GM12878 (cell line): Measurements from ENCODE around the gene MANBA. TPM values are rescaled to one million over a fixed set of nuclear protein-coding genes. Genes with fewer than 3 reads are reported as not detected.
"Not testable (repeated sequence)": the region's sequence is repeated elsewhere in the genome, so short reads cannot be mapped to it uniquely, and the experiment has no call there.

Source experiments
- ATAC-seq: fragments of 200-7000 bp; cut with Tn5 transposase; 3 replicates; pipeline ENCODE4 v1.9.1; 2020; ENCODE audit warnings: mild to moderate bottlenecking, moderate library complexity
- BruUV-seq: library from RNA; stranded (reverse); fragments of 400-500 nt; replicated peaks from 2 replicates; lab custom pipeline; 2021; lab: Mats Ljungman, UMichigan
- CTCF ChIA-PET: fragments of 300-600 bp; sonication (Branson Sonifier 250); formaldehyde crosslinking; extraction: SDS; loops from one replicate; lab custom pipeline; 2021; ENCODE audit warnings: inconsistent platforms; lab: Yijun Ruan, JAX
- POLR2A ChIA-PET: fragments of 350-600 bp; formaldehyde crosslinking; extraction: SDS; loops from one replicate; lab custom pipeline; 2021; ENCODE audit warnings: inconsistent platforms; lab: Charles Lee
- RAD21 ChIA-PET: fragments of 300-600 bp; sonication (Branson Sonifier 250); formaldehyde crosslinking; loops from one replicate; lab custom pipeline; 2023; ENCODE audit warnings: antibody characterized with exemption; ENCODE audit not compliant: unreplicated experiment; lab: Charles Lee
- SMC1A ChIA-PET: fragments of 300-600 bp; sonication (Branson Sonifier 250); formaldehyde crosslinking; loops from one replicate; lab custom pipeline; 2023; ENCODE audit not compliant: unreplicated experiment, uncharacterized antibody; lab: Charles Lee
- DNase-seq: peaks from one replicate; pipeline ENCODE4 v3.0.0-alpha.2; 2011; ENCODE audit warnings: low read depth, low spot score
- FAIRE-seq: peaks from 3 replicates; lab custom pipeline; 2011; peaks lifted over from hg19 to GRCh38; lab: Jason Lieb, UNC
- H2AFZ ChIP-seq: 2 replicates; pipeline ENCODE4 v1.6.0; 2011; ENCODE audit warnings: low read depth, low read length, control low read depth; ENCODE audit not compliant: control insufficient read depth
- H3K27ac ChIP-seq: 2 replicates; pipeline ENCODE4 v1.5.1; 2011; ENCODE audit warnings: control low read depth; ENCODE audit not compliant: control insufficient read depth, insufficient read depth
- H3K27me3 ChIP-seq, 2 experiments: replicated peaks in 1 of 2; 2 replicates each; pipeline versions ENCODE4 v1.6.0 to v1.6.1; 2011; ENCODE audit warnings: low read length in 1 of 2; ENCODE audit not compliant: control insufficient read depth in 2 of 2, insufficient read depth in 2 of 2
- H3K36me3 ChIP-seq, 2 experiments: 2 replicates each; pipeline ENCODE4 v1.5.1; 2011; ENCODE audit warnings: low read length in 1 of 2; ENCODE audit not compliant: control insufficient read depth in 2 of 2, insufficient read depth in 2 of 2
- H3K4me1 ChIP-seq: 2 replicates; pipeline ENCODE4 v1.6.1; 2011; ENCODE audit warnings: mild to moderate bottlenecking, low read length, moderate library complexity, mixed read lengths; ENCODE audit not compliant: control insufficient read depth, insufficient read depth
- H3K4me2 ChIP-seq: 2 replicates; pipeline ENCODE4 v1.6.0; 2011; ENCODE audit warnings: control low read depth; ENCODE audit not compliant: control insufficient read depth, insufficient read depth
- H3K4me3 ChIP-seq: fragments of 200-600 bp; sonication (generic); 2 replicates; pipeline ENCODE4 v1.5.1; 2016
- H3K79me2 ChIP-seq: 2 replicates; pipeline ENCODE4 v1.6.0; 2011; ENCODE audit warnings: low read length; ENCODE audit not compliant: control insufficient read depth, insufficient read depth
- H3K9ac ChIP-seq: 2 replicates; pipeline ENCODE4 v1.8.0; 2011; ENCODE audit warnings: low read length, control low read depth, mixed read lengths; ENCODE audit not compliant: control insufficient read depth, insufficient read depth
- H3K9me3 ChIP-seq: replicated peaks from 3 replicates; pipeline ENCODE4 v1.5.1; 2011; ENCODE audit warnings: mild to moderate bottlenecking, low read length; ENCODE audit not compliant: control insufficient read depth, insufficient read depth
- H4K20me1 ChIP-seq: 2 replicates; pipeline ENCODE4 v1.6.0; 2011; ENCODE audit not compliant: control insufficient read depth, insufficient read depth
- RAD21 ChIP-seq: IDR thresholded peaks from 2 replicates; pipeline ENCODE4 v1.6.1; 2011; ENCODE audit warnings: mild to moderate bottlenecking, low read depth, low read length, moderate library complexity; ENCODE audit not compliant: insufficient read depth
- SMC3 ChIP-seq: IDR thresholded peaks from 2 replicates; pipeline ENCODE4 v1.6.1; 2011; ENCODE audit warnings: low read length, improper control_type of control experiment, borderline replicate concordance
- TCF7 ChIP-seq: IDR thresholded peaks from 2 replicates; pipeline ENCODE4 v1.6.1; 2014; ENCODE audit warnings: antibody characterized with exemption, borderline replicate concordance
- WGBS: methylation state at CpG from one replicate; pipeline ENCODE4 v1.1.6; 2016; ENCODE audit warnings: low lambda C conversion rate; ENCODE audit not compliant: insufficient replicate concordance, insufficient coverage; ENCODE audit errors: missing lambda C conversion rate; 5-methylcytosine and 5-hydroxymethylcytosine counted together
- in situ Hi-C: fragments of 300-500 bp; cut with MboI; formaldehyde crosslinking; loops from 9 replicates; pipeline ENCODE4 v1.14.3; 2018; ENCODE audit warnings: mixed read lengths
- intact Hi-C: fragments of 100-400 bp; cut with micrococcal nuclease; formaldehyde crosslinking; loops from one replicate; pipeline ENCODE4 v1.14.2; 2022; ENCODE audit not compliant: unreplicated experiment
- polyA plus RNA-seq, 11 experiments: library from polyadenylated mRNA; depleted of rRNA in 4 of 11; unstranded in 6 of 11; stranded (reverse) in 5 of 11; fragments of >200 nt; fragmentation: Nextera tagmentation in 4 of 11; fragmentation: Illumina TruSeq in 1 of 11; extraction: Ambion mirVana in 4 of 11; extraction: Trizol in 1 of 11; gene quantifications; 1 replicate in 1 of 11; 2 replicates in 10 of 11; pipeline versions ENCODE4 v1.2.1 to v1.2.3, GENCODE V29; 2011 to 2016; ENCODE audit warnings: inconsistent platforms in 2 of 11, missing spikeins in 2 of 11, low read depth in 1 of 11
- total RNA-seq, 4 experiments: library from RNA; depleted of rRNA in 3 of 4; stranded (reverse); fragments of >200 nt in 3 of 4; fragmentation: Illumina TruSeq in 1 of 4; extraction: Trizol in 1 of 4; gene quantifications; 2 replicates each; pipeline versions ENCODE4 v1.2.1 to v1.2.3, GENCODE V29; 2013 to 2021
- TF ChIP-seq, protein P1 (sequence below): fragments of 450-650 bp; IDR thresholded peaks from 2 replicates; pipeline ENCODE4 v1.6.1; 2018; ENCODE audit warnings: borderline replicate concordance, mild to moderate bottlenecking; ENCODE audit not compliant: partially characterized antibody
- TF ChIP-seq, protein P2 (sequence below), 3 experiments: IDR thresholded peaks in 2 of 3; conservative IDR thresholded peaks in 1 of 3; 2 replicates each; pipeline ENCODE4 v1.5.1; 2011; ENCODE audit warnings: low read depth in 3 of 3, low read length in 3 of 3, mild to moderate bottlenecking in 3 of 3, control low read depth in 2 of 3, moderate library complexity in 2 of 3, inconsistent platforms in 1 of 3, mixed read lengths in 1 of 3; ENCODE audit not compliant: control insufficient read depth in 2 of 3, insufficient read depth in 1 of 3; ENCODE audit errors: extremely low read depth in 1 of 3

Gene MANBA
- total and polyA plus RNA-seq, 10 of the 15 experiments (the other 5 are each of a cell fraction or from before 2014, with no cell fraction given): 3.8 to 19.0 (median 12.5) TPM

DNA sequence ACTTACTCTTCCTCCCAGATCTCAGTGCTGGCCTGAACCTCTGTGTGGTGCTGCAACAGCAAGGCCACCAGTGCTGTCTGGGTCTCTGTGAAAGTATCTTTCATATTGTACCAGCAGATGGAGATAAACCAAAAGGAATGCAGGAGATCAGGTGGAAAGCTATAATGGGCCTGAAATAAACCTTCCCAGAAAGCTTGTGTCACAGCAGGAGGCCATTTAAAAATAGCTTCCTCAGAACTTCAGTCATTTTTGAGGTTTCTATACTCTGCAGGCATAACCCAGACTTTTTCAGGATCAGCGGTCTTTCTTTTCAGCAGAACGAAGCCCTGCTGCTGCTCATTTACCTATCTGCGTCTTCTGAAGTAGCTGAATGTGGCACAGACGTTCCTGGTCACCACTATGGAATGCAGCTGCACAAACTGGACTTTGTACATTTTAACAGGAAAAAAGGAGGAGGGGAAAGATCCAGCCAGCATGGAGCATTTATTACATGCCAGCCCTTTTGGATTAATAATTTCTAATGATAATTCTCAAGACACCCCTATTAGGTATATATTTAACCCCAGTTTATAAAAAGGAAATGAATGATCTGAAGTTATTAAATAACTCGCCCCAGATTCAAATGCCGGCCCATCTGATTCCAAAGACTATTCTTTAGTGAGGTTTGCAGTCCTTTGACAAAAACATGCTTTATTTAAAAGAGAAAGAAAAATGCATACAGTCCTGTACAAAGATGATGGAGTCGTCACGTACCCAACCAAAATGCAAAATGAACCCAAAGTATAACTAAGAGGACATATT, 139.9 kb downstream of the MANBA start:
- Histone ChIP-seq H3K4me1 (peaks cover 3% of the 10 kb centered on the region; the same call in 1 of the 2 replicates), H3K27me3 (no peaks in the 10 kb centered on the region), H3K4me3 (no peak overlapping the region), H3K4me2 (no peak overlapping the region), H3K9ac (no peak overlapping the region), H3K27ac (no peak overlapping the region), H2AFZ (no peak overlapping the region), H3K79me2 (no peaks in the 10 kb centered on the region), H3K9me3 (peaks cover 3% of the 10 kb centered on the region; the same call in 1 of the 3 replicates), H4K20me1 (no peaks in the 10 kb centered on the region), H3K36me3 (peaks cover 4 to 8% of the 10 kb centered on the region in 2 experiments)
- DNase-seq: no peak
- ATAC-seq: peak; percentile 70
- TF ChIP-seq SMC3: peak; percentile 66
- TF ChIP-seq, protein P1, sequence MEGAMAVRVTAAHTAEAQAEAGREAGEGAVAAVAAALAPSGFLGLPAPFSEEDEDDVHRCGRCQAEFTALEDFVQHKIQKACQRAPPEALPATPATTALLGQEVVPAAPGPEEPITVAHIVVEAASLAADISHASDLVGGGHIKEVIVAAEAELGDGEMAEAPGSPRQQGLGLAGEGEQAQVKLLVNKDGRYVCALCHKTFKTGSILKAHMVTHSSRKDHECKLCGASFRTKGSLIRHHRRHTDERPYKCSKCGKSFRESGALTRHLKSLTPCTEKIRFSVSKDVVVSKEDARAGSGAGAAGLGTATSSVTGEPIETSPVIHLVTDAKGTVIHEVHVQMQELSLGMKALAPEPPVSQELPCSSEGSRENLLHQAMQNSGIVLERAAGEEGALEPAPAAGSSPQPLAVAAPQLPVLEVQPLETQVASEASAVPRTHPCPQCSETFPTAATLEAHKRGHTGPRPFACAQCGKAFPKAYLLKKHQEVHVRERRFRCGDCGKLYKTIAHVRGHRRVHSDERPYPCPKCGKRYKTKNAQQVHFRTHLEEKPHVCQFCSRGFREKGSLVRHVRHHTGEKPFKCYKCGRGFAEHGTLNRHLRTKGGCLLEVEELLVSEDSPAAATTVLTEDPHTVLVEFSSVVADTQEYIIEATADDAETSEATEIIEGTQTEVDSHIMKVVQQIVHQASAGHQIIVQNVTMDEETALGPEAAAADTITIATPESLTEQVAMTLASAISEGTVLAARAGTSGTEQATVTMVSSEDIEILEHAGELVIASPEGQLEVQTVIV: no peak
- TF ChIP-seq RAD21: peak; percentile 78
- no peak for TF ChIP-seq TCF7
- TF ChIP-seq, protein P2, sequence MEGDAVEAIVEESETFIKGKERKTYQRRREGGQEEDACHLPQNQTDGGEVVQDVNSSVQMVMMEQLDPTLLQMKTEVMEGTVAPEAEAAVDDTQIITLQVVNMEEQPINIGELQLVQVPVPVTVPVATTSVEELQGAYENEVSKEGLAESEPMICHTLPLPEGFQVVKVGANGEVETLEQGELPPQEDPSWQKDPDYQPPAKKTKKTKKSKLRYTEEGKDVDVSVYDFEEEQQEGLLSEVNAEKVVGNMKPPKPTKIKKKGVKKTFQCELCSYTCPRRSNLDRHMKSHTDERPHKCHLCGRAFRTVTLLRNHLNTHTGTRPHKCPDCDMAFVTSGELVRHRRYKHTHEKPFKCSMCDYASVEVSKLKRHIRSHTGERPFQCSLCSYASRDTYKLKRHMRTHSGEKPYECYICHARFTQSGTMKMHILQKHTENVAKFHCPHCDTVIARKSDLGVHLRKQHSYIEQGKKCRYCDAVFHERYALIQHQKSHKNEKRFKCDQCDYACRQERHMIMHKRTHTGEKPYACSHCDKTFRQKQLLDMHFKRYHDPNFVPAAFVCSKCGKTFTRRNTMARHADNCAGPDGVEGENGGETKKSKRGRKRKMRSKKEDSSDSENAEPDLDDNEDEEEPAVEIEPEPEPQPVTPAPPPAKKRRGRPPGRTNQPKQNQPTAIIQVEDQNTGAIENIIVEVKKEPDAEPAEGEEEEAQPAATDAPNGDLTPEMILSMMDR (IDR thresholded peaks at IDR 0.05 in 2 of 3, conservative IDR thresholded peaks at IDR 0.05 in 1 of 3; ENCODE audit: control insufficient read depth in 2 of 3, extremely low read depth in 1 of 3, insufficient read depth in 1 of 3, low read depth in 3 of 3, low read length in 3 of 3): peak; percentile 30 to 51 (median 45); a peak in 5 of 6 replicates
- intact Hi-C loops: loop anchor here (1.0 to 10.0 kb wide), 4 partner anchors 174 to 470 kb away; partner anchors contain the start of gene SLC39A8
- WGBS: 71% methylated on average over 8 of the region's 8 CpGs
- in situ Hi-C loops: loop anchor here (5.0 to 10.0 kb wide), 3 partner anchors 174 to 474 kb away; partner anchors contain the start of gene BDH2
- no peak for FAIRE-seq
- ChIA-PET RAD21 (interaction anchor here (0.6 to 3.6 kb wide), 17 partner anchors 44 to 479 kb away, joined by 3 to 23 read pairs (median 3); partner anchors contain the start of gene BDH2), POLR2A (interaction anchor here (1.3 kb wide), 2 partner anchors 9 to 205 kb away, joined by 3 read pairs; no protein-coding TSS in a partner anchor), CTCF (interaction anchor here (0.6 to 4.3 kb wide), 25 partner anchors 11 to 479 kb away, joined by 3 to 57 read pairs (median 5); partner anchors contain the start of genes BDH2 and UBE2D3), SMC1A (interaction anchor here (0.6 to 3.4 kb wide), 30 partner anchors 8 to 491 kb away, joined by 3 to 35 read pairs (median 4); partner anchors contain the start of gene BDH2)
- BruUV-seq: no TSS peak

DNA sequence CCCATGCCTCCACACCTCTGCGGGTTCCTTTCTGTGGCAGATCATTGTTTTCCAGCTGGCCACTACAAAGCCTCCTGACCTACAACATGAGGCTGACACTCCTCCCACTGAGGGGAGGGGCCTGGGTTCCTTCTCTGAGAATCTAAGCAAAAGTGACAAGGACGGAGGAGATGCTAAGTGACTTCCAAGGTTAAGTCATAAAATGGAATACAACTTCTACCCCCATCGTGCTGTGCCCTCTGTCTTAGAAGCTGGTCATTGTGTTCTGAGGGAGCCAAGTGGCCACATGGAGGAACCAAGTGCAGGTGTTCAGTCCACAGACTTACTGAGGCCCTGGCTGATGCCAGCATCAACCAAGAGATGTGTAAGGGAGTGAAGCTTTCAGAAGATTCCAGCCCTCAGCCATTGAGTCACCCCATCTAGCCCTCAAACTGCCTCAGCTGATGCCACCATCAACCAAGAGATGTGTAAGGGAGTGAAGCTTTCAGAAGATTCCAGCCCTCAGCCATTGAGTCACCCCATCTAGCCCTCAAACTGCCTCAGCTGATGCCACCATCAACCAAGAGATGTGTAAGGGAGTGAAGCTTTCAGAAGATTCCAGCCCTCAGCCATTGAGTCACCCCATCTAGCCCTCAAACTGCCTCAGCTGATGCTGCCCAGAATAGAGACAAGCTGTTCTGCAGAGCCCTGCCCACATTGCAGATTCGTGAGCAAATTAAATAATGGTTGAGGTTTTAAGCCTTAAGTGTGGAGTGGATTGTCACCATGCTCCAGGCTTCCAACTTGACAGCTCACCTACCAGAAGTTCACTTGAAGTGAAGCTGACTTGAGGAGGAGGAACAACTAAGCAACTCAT, 140.8 kb downstream of the MANBA start:
- ChIA-PET SMC1A (interaction anchor here (0.7 to 3.4 kb wide), 29 partner anchors 9 to 492 kb away, joined by 3 to 35 read pairs (median 5); partner anchors contain the start of gene BDH2), POLR2A (interaction anchor here (1.3 kb wide), 2 partner anchors 10 to 205 kb away, joined by 3 read pairs; no protein-coding TSS in a partner anchor), CTCF (interaction anchor here (0.7 to 4.3 kb wide), 27 partner anchors 10 to 480 kb away, joined by 3 to 57 read pairs (median 4); partner anchors contain the start of genes BDH2 and UBE2D3), RAD21 (interaction anchor here (1.0 to 3.6 kb wide), 14 partner anchors 100 to 480 kb away, joined by 3 to 23 read pairs (median 4); partner anchors contain the start of gene BDH2)
- intact Hi-C loops (loop anchor here (1.0 to 10.0 kb wide), 4 partner anchors 175 to 471 kb away; partner anchors contain the start of gene SLC39A8), in situ Hi-C loops (loop anchor here (5.0 to 10.0 kb wide), 3 partner anchors 173 to 475 kb away; partner anchors contain the start of gene BDH2)
- H3K9ac ChIP-seq, H3K4me3 ChIP-seq, H4K20me1 ChIP-seq, H3K27me3 ChIP-seq, H3K4me1 ChIP-seq, H3K4me2 ChIP-seq, FAIRE-seq, BruUV-seq, H3K9me3 ChIP-seq, H3K27ac ChIP-seq, DNase-seq, H2AFZ ChIP-seq, H3K79me2 ChIP-seq: not testable (repeated sequence)
- H3K36me3 ChIP-seq: peaks cover 6 to 12% of the 10 kb centered on the region in 2 experiments
- peak; percentile 11 for ATAC-seq
- WGBS: 86% methylated on average over 4 of the region's 4 CpGs
